ENCODE results near the gene ZKSCAN3. TPM values are rescaled to one million over a fixed set of nuclear protein-coding genes. Genes with fewer than 3 reads are reported as not detected.

Gene ZKSCAN3
- total RNA-seq, 3 donors from 2014 or later, result 3.4 to 6.4 (median 3.6) TPM

DNA sequence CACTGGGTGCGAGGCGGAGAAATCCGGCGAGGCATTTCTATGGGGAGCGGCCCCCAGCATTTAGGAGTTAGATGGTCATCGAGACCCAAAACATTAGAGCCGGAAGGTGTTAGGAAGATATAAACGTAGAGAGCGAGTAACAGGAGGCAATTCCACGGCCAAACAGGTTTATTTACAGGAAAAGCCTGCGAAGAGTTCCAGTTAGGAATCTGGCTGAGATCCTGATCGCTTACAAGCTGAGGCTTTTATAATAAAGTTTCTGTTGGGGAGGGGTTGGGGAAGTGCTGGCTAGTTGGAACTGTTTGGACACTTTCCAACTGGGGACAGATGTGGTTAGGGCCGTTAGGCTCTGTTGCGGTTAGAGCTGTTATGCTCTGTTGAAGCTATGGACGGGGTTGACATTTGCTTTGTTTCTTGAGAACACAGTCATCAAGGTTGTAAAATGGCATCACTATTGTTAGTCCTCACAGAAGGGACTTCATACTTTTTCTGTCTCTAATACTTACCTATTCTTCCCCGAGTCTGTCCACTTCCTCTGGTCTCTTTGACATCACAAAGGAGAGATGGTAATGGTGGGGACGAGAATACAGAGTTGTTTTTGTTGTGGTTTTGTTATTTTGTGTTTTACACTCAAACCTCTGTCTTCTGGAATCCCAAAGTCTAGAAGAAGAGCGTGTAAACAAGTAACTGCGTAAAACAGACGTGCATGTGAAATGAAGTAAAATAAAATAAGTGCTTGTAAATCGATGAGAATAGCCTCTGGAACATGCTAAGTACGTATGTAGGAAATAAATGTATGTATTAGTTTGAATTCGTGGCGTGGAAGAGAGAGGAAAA, 13.2 kb upstream of the ZKSCAN3 start:
- intact Hi-C loops (cut with DNase I; ENCODE audit: low total_unique reads), result no loop called here
- Histone ChIP-seq H3K4me1 (peaks cover 0 to 5% of the 10 kb centered on the region in 2 donors), H3K27me3 (no peaks in the 10 kb centered on the region), H3K36me3 (no peaks in the 10 kb centered on the region), H3K4me3 (peak overlapping the region; percentile 75 to 81 (median 80)), H3K27ac (peak overlapping the region; percentile 97 to 99), H3K9me3 (no peaks in the 10 kb centered on the region)
- TF ChIP-seq POLR2AphosphoS5 (IDR thresholded peaks at IDR 0.05), result no peak
- TF ChIP-seq, protein P1, sequence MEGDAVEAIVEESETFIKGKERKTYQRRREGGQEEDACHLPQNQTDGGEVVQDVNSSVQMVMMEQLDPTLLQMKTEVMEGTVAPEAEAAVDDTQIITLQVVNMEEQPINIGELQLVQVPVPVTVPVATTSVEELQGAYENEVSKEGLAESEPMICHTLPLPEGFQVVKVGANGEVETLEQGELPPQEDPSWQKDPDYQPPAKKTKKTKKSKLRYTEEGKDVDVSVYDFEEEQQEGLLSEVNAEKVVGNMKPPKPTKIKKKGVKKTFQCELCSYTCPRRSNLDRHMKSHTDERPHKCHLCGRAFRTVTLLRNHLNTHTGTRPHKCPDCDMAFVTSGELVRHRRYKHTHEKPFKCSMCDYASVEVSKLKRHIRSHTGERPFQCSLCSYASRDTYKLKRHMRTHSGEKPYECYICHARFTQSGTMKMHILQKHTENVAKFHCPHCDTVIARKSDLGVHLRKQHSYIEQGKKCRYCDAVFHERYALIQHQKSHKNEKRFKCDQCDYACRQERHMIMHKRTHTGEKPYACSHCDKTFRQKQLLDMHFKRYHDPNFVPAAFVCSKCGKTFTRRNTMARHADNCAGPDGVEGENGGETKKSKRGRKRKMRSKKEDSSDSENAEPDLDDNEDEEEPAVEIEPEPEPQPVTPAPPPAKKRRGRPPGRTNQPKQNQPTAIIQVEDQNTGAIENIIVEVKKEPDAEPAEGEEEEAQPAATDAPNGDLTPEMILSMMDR (IDR thresholded peaks at IDR 0.05), result no peak
- TF ChIP-seq POLR2A (IDR thresholded peaks at IDR 0.05), result no peak
- no peak for DNase-seq (ENCODE audit: low spot score in 2 of 2)

DNA sequence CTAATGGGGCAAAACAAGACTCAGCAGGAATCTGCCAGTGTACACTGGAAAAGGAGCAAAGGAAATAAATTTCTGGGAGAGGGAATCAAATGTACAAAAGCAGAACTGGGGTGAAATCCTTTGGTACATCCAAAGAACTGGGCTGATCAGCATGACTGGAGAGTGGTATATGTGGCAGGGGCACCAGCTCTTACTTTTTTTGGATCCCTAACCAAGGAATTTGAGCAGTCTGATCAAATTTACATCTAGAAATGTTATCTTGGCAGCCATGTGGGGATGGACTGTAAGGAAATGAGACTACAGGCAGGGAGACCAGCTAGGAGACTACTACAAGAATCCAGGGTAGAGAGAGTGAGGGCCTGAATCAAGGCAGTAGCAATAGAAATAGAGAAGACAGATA, 12.6 kb upstream of the ZKSCAN3 start:
- no peak for TF ChIP-seq POLR2AphosphoS5 (IDR thresholded peaks at IDR 0.05)
- TF ChIP-seq POLR2A (IDR thresholded peaks at IDR 0.05), result no peak
- TF ChIP-seq, protein P1 (IDR thresholded peaks at IDR 0.05), result no peak
- no peak for DNase-seq (ENCODE audit: low spot score in 2 of 2)
- peak overlapping the region; percentile 97 to 99 for H3K27ac ChIP-seq
- H3K4me3 ChIP-seq, result peak overlapping the region in 2 of 3 donors; percentile 75 to 80
- no peaks in the 10 kb centered on the region for H3K27me3 ChIP-seq
- H3K4me1 ChIP-seq, result peaks cover 0 to 5% of the 10 kb centered on the region in 2 donors
- intact Hi-C loops (cut with DNase I; ENCODE audit: low total_unique reads), result no loop called here
- H3K36me3 ChIP-seq, result no peaks in the 10 kb centered on the region
- H3K9me3 ChIP-seq, result no peaks in the 10 kb centered on the region

DNA sequence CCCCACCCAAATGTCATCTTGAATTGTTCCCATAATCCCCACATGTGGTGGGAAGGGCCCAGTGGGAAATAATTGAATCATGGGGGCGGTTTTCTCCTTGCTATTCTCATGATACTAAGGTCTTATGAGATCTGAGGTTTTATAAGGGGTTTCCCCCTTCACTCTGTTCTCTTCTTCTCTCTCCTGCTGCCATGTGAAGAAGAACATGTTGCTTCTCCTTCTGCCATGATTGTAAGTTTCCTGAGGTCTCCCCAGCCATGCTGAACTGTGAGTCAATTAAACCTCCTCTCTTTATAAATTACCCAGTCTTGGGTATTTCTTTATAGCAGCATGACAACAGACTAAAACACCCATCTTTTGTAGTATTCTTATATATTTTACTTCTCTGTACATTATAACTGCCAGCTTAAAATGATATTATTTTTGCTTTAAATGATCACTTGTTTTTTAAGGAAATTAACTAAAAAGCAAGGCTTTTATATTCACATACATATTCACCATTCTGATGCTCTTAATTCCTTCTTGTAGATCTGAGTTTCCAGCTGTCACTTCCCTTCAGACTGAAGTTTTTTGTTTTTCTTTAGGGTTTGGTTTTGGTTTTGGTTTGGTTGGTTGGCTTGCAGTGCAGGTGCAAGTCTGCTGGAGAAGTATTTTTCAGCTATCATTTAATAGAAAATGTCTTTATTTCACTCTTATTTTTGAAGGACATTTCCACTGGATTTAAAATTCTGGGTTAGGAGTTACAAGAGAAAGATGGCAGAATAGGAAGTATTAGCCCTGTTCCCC, 9.2 kb upstream of the ZKSCAN3 start:
- no peak overlapping the region for H3K27ac ChIP-seq
- no peaks in the 10 kb centered on the region for H3K27me3 ChIP-seq
- DNase-seq (ENCODE audit: low spot score in 2 of 2), result no peak
- H3K36me3 ChIP-seq, result no peaks in the 10 kb centered on the region
- intact Hi-C loops (cut with DNase I; ENCODE audit: low total_unique reads), result no loop called here
- TF ChIP-seq POLR2AphosphoS5 (IDR thresholded peaks at IDR 0.05) (no peak), POLR2A (IDR thresholded peaks at IDR 0.05) (no peak)
- TF ChIP-seq, protein P1 (IDR thresholded peaks at IDR 0.05), result no peak
- no peak overlapping the region for H3K4me3 ChIP-seq
- H3K9me3 ChIP-seq, result no peaks in the 10 kb centered on the region
- H3K4me1 ChIP-seq, result peaks cover 0 to 5% of the 10 kb centered on the region in 2 donors

DNA sequence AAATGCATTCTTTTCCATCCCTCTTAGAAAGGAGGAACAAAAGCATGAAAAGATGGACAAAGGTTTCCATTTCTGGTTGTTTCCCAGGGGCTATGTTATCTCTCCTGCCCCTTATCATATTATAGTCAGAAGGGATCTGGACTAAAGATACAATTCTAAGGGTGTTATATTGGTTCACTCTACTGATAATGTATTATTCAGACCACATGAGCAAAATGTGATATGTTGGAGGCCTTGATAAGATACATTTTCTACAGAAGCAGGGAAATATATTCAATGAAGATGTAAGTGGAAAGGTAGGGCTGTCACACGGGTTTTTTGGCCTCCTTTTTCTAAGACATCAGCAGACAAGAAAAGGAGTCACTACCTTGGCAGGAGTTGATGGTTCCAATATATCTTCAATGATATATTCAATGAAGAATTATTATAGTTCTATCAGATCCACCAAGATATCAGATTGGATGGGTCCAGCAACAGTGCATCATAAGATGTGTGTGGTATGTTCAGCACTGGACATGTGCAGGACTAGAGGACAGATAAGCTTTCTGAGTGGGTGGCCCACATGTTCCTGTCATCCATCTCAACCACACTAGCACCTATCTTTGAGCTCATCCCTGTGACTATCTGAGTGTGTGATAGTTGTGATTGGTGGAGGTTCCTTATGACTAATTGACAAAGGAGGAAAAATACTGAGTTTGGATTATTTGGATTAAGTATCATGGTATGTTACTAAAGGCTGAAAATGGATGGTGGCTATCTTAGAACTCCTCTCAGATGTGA, 5.7 kb upstream of the ZKSCAN3 start:
- Histone ChIP-seq H3K36me3 (no peaks in the 10 kb centered on the region), H3K27ac (no peak overlapping the region), H3K9me3 (no peaks in the 10 kb centered on the region), H3K4me3 (no peak overlapping the region), H3K4me1 (no peaks in the 10 kb centered on the region), H3K27me3 (no peaks in the 10 kb centered on the region)
- TF ChIP-seq POLR2A (IDR thresholded peaks at IDR 0.05) (no peak), POLR2AphosphoS5 (IDR thresholded peaks at IDR 0.05) (no peak)
- TF ChIP-seq, protein P1 (IDR thresholded peaks at IDR 0.05), result no peak
- intact Hi-C loops (cut with DNase I; ENCODE audit: low total_unique reads), result no loop called here
- DNase-seq (ENCODE audit: low spot score in 2 of 2), result no peak
